H9 (cell line): ENCODE data around the gene METTL21C. TPM values are rescaled to one million over a fixed set of nuclear protein-coding genes. Genes with fewer than 3 reads are reported as not detected.

ENCODE experiments used
- DNase-seq: peaks from one replicate; pipeline ENCODE4 v3.0.0-alpha.2; 2017
- H2AFZ ChIP-seq: one replicate; pipeline ENCODE4 v1.6.1; 2013; ENCODE audit warnings: mild to moderate bottlenecking, low read length, control low read depth, moderate library complexity
- H2AK5ac ChIP-seq: 2 replicates; pipeline ENCODE4 v1.6.1; 2013; ENCODE audit warnings: low read length, control low read depth, mixed read lengths; ENCODE audit not compliant: insufficient read length
- H2BK120ac ChIP-seq: one replicate; pipeline ENCODE4 v1.6.1; 2013; ENCODE audit warnings: low read depth, mild to moderate bottlenecking, low read length, control low read depth, inconsistent platforms; ENCODE audit not compliant: poor library complexity, severe bottlenecking
- H2BK12ac ChIP-seq: 2 replicates; pipeline ENCODE4 v1.6.1; 2013; ENCODE audit warnings: low read length, control low read depth, mixed read lengths, low read depth; ENCODE audit not compliant: insufficient read length
- H2BK15ac ChIP-seq: 2 replicates; pipeline ENCODE4 v1.6.1; 2013; ENCODE audit warnings: low read depth, low read length, control low read depth
- H2BK20ac ChIP-seq: one replicate; pipeline ENCODE4 v1.6.1; 2013; ENCODE audit warnings: low read depth, mild to moderate bottlenecking, low read length, control low read depth, inconsistent platforms; ENCODE audit not compliant: poor library complexity, severe bottlenecking
- H2BK5ac ChIP-seq: 2 replicates; pipeline ENCODE4 v1.6.1; 2013; ENCODE audit warnings: low read length, control low read depth, mixed read lengths; ENCODE audit not compliant: insufficient read length
- H3K14ac ChIP-seq: 2 replicates; pipeline ENCODE4 v1.6.1; 2013; ENCODE audit warnings: low read length, control low read depth; ENCODE audit not compliant: insufficient read depth
- H3K18ac ChIP-seq: 2 replicates; pipeline ENCODE4 v1.6.1; 2013; ENCODE audit warnings: low read depth, mild to moderate bottlenecking, mixed read lengths, low read length, control low read depth; ENCODE audit not compliant: insufficient read length
- H3K23ac ChIP-seq: 2 replicates; pipeline ENCODE4 v1.6.1; 2013; ENCODE audit warnings: low read length, control low read depth, mixed read lengths, low read depth; ENCODE audit not compliant: insufficient read length
- H3K23me2 ChIP-seq: 2 replicates; pipeline ENCODE4 v1.6.1; 2013; ENCODE audit warnings: low read depth, mild to moderate bottlenecking, mixed read lengths, low read length, control low read depth; ENCODE audit not compliant: insufficient read length, poor library complexity, severe bottlenecking
- H3K27ac ChIP-seq: 2 replicates; pipeline ENCODE4 v1.5.1; 2013; ENCODE audit warnings: low read length, control low read depth, mixed read lengths, low read depth; ENCODE audit not compliant: insufficient read length
- H3K27me3 ChIP-seq: 2 replicates; pipeline ENCODE4 v1.6.1; 2013; ENCODE audit warnings: low read length, control low read depth, inconsistent platforms; ENCODE audit not compliant: insufficient read depth
- H3K4ac ChIP-seq: 2 replicates; pipeline ENCODE4 v1.6.1; 2013; ENCODE audit warnings: low read depth, mild to moderate bottlenecking, control low read depth, inconsistent platforms, low read length, moderate library complexity
- H3K4me1 ChIP-seq: 2 replicates; pipeline ENCODE4 v1.6.1; 2013; ENCODE audit warnings: low read length, control low read depth, inconsistent platforms; ENCODE audit not compliant: insufficient read depth
- H3K4me2 ChIP-seq: 2 replicates; pipeline ENCODE4 v1.6.1; 2013; ENCODE audit warnings: low read length, control low read depth, mixed read lengths; ENCODE audit not compliant: insufficient read length, insufficient read depth
- H3K56ac ChIP-seq: 2 replicates; pipeline ENCODE4 v1.6.1; 2013; ENCODE audit warnings: low read depth, mild to moderate bottlenecking, mixed read lengths, low read length, control low read depth; ENCODE audit not compliant: insufficient read length
- H3K79me1 ChIP-seq: 2 replicates; pipeline ENCODE4 v1.6.1; 2013; ENCODE audit warnings: low read depth, mild to moderate bottlenecking, moderate library complexity, low read length, control low read depth, inconsistent platforms; ENCODE audit not compliant: insufficient read depth, poor library complexity, severe bottlenecking
- H3K79me2 ChIP-seq: 2 replicates; pipeline ENCODE4 v1.6.1; 2013; ENCODE audit warnings: low read length, control low read depth, inconsistent platforms; ENCODE audit not compliant: insufficient read depth
- H3K9ac ChIP-seq: 2 replicates; pipeline ENCODE4 v1.6.1; 2013; ENCODE audit warnings: low read length, control low read depth, mixed read lengths; ENCODE audit not compliant: insufficient read length; ENCODE audit errors: extremely low read depth
- H3K9me3 ChIP-seq: one replicate; pipeline ENCODE4 v1.6.1; 2013; ENCODE audit warnings: low read depth, low read length, inconsistent platforms; ENCODE audit not compliant: control insufficient read depth
- H3T11ph ChIP-seq: one replicate; pipeline ENCODE4 v1.6.1; 2013; ENCODE audit warnings: mild to moderate bottlenecking, low read length, control low read depth, inconsistent platforms
- H4K20me1 ChIP-seq: one replicate; pipeline ENCODE4 v1.6.1; 2013; ENCODE audit not compliant: control insufficient read depth, insufficient read length, insufficient read depth
- H4K5ac ChIP-seq: 2 replicates; pipeline ENCODE4 v1.6.1; 2013; ENCODE audit warnings: low read depth, mild to moderate bottlenecking, mixed read lengths, low read length, control low read depth; ENCODE audit not compliant: insufficient read length
- H4K8ac ChIP-seq: replicated peaks from 2 replicates; pipeline ENCODE4 v1.6.1; 2013; ENCODE audit warnings: low read length, control low read depth, mixed read lengths, low read depth; ENCODE audit not compliant: insufficient read length
- H4K91ac ChIP-seq: 2 replicates; pipeline ENCODE4 v1.6.1; 2013; ENCODE audit warnings: low read depth, mild to moderate bottlenecking, moderate library complexity, mixed read lengths, low read length, control low read depth; ENCODE audit not compliant: insufficient read length
- H3K27ac Mint-ChIP-seq, 3 experiments: 2 replicates in 2 of 3; 3 replicates in 1 of 3; pipeline ENCODE4 v1.8.0; 2020 to 2021; ENCODE audit warnings: mixed read lengths in 3 of 3, mild to moderate bottlenecking in 1 of 3, moderate library complexity in 1 of 3
- H3K27me3 Mint-ChIP-seq: 2 replicates; pipeline ENCODE4 v1.8.0; 2021; ENCODE audit warnings: low read depth, mild to moderate bottlenecking, moderate library complexity, mixed read lengths
- H3K36me3 Mint-ChIP-seq, 3 experiments: 2 replicates in 2 of 3; 3 replicates in 1 of 3; pipeline ENCODE4 v1.8.0; 2020 to 2021; ENCODE audit warnings: low read depth in 3 of 3, mixed read lengths in 3 of 3; ENCODE audit not compliant: insufficient read depth in 1 of 3
- H3K4me1 Mint-ChIP-seq, 2 experiments: 2 replicates each; pipeline ENCODE4 v1.8.0; 2020; ENCODE audit warnings: mixed read lengths in 2 of 2
- H3K4me3 Mint-ChIP-seq, 2 experiments: 2 replicates in 1 of 2; 3 replicates in 1 of 2; pipeline ENCODE4 v1.8.0; 2020 to 2021; ENCODE audit warnings: mild to moderate bottlenecking in 2 of 2, mixed read lengths in 2 of 2, moderate library complexity in 1 of 2
- H3K9me3 Mint-ChIP-seq, 2 experiments: 2 replicates in 1 of 2; 3 replicates in 1 of 2; pipeline ENCODE4 v1.8.0; 2020; ENCODE audit warnings: mild to moderate bottlenecking in 2 of 2, mixed read lengths in 2 of 2, moderate library complexity in 1 of 2
- total RNA-seq: library from RNA; stranded (reverse); gene quantifications from 2 replicates; pipeline ENCODE4 v1.2.1, GENCODE V29; 2021
- TF ChIP-seq, protein P1 (sequence below): fragments of 200-600 bp; sonication (generic); conservative IDR thresholded peaks from 3 replicates; pipeline ENCODE4 v1.8.0; 2021; ENCODE audit warnings: antibody characterized with exemption, mild to moderate bottlenecking

METTL21C gene
- total RNA-seq, 1 experiment from 2014 or later, result not detected

DNA sequence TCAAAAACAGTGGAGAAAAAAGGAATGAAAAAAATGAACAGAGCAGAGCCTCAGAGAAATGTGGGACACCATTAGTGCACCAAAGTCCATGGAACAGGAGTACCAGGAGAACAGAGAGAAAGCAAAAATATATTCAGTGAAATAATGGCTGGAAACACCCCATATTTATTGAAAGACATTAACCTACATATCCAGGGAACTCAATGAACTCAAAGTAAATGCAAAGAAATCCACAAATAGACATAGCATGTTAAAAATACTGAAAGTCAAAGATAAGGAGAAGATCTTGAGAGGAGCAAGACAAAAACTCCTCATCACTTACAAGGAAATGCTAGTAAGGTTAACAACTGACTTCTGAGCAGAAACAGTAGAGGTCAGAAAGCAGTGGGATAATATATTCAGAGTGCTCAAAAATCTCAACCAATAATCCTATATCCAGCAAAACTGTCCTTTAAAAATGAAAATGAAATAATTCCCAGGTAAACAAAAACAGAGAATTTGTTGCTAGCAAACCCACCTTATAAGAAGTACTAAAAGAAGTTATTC lies 35.6 kb downstream of the METTL21C start:
- no peak overlapping the region for H2AK5ac ChIP-seq
- Mint-ChIP-seq H3K4me3 (no peak overlapping the region), H3K27ac (no peak overlapping the region), H3K27me3 (no peaks in the 10 kb centered on the region), H3K4me1 (no peaks in the 10 kb centered on the region), H3K36me3 (peaks cover 31 to 56% (median 49%) of the 10 kb centered on the region in 3 experiments), H3K9me3 (no peaks in the 10 kb centered on the region)
- no peaks in the 10 kb centered on the region for H3K79me2 ChIP-seq
- no peaks in the 10 kb centered on the region for H4K20me1 ChIP-seq
- no peak overlapping the region for H3K56ac ChIP-seq
- no peak overlapping the region for H3K27ac ChIP-seq
- no peak overlapping the region for H4K8ac ChIP-seq
- H2BK5ac ChIP-seq, result no peak overlapping the region
- H3T11ph ChIP-seq, result no peak overlapping the region
- no peak overlapping the region for H3K14ac ChIP-seq
- TF ChIP-seq, protein P1, sequence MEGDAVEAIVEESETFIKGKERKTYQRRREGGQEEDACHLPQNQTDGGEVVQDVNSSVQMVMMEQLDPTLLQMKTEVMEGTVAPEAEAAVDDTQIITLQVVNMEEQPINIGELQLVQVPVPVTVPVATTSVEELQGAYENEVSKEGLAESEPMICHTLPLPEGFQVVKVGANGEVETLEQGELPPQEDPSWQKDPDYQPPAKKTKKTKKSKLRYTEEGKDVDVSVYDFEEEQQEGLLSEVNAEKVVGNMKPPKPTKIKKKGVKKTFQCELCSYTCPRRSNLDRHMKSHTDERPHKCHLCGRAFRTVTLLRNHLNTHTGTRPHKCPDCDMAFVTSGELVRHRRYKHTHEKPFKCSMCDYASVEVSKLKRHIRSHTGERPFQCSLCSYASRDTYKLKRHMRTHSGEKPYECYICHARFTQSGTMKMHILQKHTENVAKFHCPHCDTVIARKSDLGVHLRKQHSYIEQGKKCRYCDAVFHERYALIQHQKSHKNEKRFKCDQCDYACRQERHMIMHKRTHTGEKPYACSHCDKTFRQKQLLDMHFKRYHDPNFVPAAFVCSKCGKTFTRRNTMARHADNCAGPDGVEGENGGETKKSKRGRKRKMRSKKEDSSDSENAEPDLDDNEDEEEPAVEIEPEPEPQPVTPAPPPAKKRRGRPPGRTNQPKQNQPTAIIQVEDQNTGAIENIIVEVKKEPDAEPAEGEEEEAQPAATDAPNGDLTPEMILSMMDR, result no peak
- no peak overlapping the region for H3K4me2 ChIP-seq
- no peak for DNase-seq
- H2BK12ac ChIP-seq, result no peak overlapping the region
- no peaks in the 10 kb centered on the region for H3K23me2 ChIP-seq
- H2BK20ac ChIP-seq, result no peak overlapping the region
- H3K9me3 ChIP-seq, result no peaks in the 10 kb centered on the region
- no peak overlapping the region for H2AFZ ChIP-seq
- no peaks in the 10 kb centered on the region for H3K27me3 ChIP-seq
- H2BK120ac ChIP-seq, result no peak overlapping the region
- no peaks in the 10 kb centered on the region for H3K79me1 ChIP-seq
- H3K18ac ChIP-seq, result no peak overlapping the region
- no peak overlapping the region for H4K91ac ChIP-seq
- H2BK15ac ChIP-seq, result no peak overlapping the region
- no peak overlapping the region for H3K4ac ChIP-seq
- H3K9ac ChIP-seq, result no peak overlapping the region
- H4K5ac ChIP-seq, result no peak overlapping the region
- no peak overlapping the region for H3K23ac ChIP-seq
- H3K4me1 ChIP-seq, result no peaks in the 10 kb centered on the region
